ENCODE results near the gene TNIK.
A peak's percentile ranks its signal among the peaks of the same experiment; 100 is the strongest.

TNIK gene

GRCh38 chr3:171058058-171058457 is 402.1 kb downstream of the TNIK start:
- DNase-seq (ENCODE audit: low read depth in 4 of 4, low spot score in 1 of 4) = no peak

GRCh38 chr3:171057072-171057471 is 403.1 kb downstream of the TNIK start:
- DNase-seq (ENCODE audit: low read depth in 4 of 4, low spot score in 1 of 4) = no peak

- no peak for DNase-seq (ENCODE audit: low read depth in 4 of 4, low spot score in 1 of 4)
These were observed 403.7 kb downstream of the TNIK start for GRCh38 chr3:171056528-171056927.

GRCh38 chr3:171055336-171056178 is 404.6 kb downstream of the TNIK start:
- no peak for DNase-seq (ENCODE audit: low read depth in 4 of 4, low spot score in 1 of 4)

GRCh38 chr3:171054921-171055320 is 405.3 kb downstream of the TNIK start:
- DNase-seq (ENCODE audit: low read depth in 4 of 4, low spot score in 1 of 4) = no peak

- no peak for DNase-seq (ENCODE audit: low read depth in 4 of 4, low spot score in 1 of 4)
These were observed 406.0 kb downstream of the TNIK start for GRCh38 chr3:171054231-171054630.

GRCh38 chr3:171049861-171050444 is 410.3 kb downstream of the TNIK start:
- peak in 1 of 4 experiments; percentile 7 for DNase-seq (ENCODE audit: low read depth in 4 of 4, low spot score in 1 of 4)

GRCh38 chr3:171046760-171047159 is 413.4 kb downstream of the TNIK start:
- DNase-seq (ENCODE audit: low read depth in 4 of 4, low spot score in 1 of 4) = no peak

GRCh38 chr3:171044835-171045793 is 415.1 kb downstream of the TNIK start:
- no peak for DNase-seq (ENCODE audit: low read depth in 4 of 4, low spot score in 1 of 4)

GRCh38 chr3:171044384-171044783 is 415.8 kb downstream of the TNIK start:
- no peak for DNase-seq (ENCODE audit: low read depth in 4 of 4, low spot score in 1 of 4)

- no peak for DNase-seq (ENCODE audit: low read depth in 4 of 4, low spot score in 1 of 4)
These were observed 420.5 kb downstream of the TNIK start for GRCh38 chr3:171039674-171040073.

GRCh38 chr3:171038342-171038741 is 421.9 kb downstream of the TNIK start:
- no peak for DNase-seq (ENCODE audit: low read depth in 4 of 4, low spot score in 1 of 4)

- DNase-seq (ENCODE audit: low read depth in 4 of 4, low spot score in 1 of 4) = no peak
These were observed 431.4 kb downstream of the TNIK start for GRCh38 chr3:171028779-171029232.

GRCh38 chr3:171028025-171028778 is 432.0 kb downstream of the TNIK start:
- DNase-seq (ENCODE audit: low read depth in 4 of 4, low spot score in 1 of 4) = peak in 3 of 4 experiments; percentile 9 to 39 (median 14)

GRCh38 chr3:171026597-171027293 is 433.5 kb downstream of the TNIK start, which contains the start of gene SLC2A2:
SLC2A2 (minus strand) TSS chr3:171026720; CDS start chr3:171026670, 50 bp downstream.
- DNase-seq (ENCODE audit: low read depth in 4 of 4, low spot score in 1 of 4) = no peak

GRCh38 chr3:171023566-171023965 is 436.6 kb downstream of the TNIK start:
- DNase-seq (ENCODE audit: low read depth in 4 of 4, low spot score in 1 of 4) = no peak

GRCh38 chr3:171021377-171021776 is 438.8 kb downstream of the TNIK start:
- DNase-seq (ENCODE audit: low read depth in 4 of 4, low spot score in 1 of 4) = no peak

GRCh38 chr3:171018156-171018935 is 441.9 kb downstream of the TNIK start:
- DNase-seq (ENCODE audit: low read depth in 4 of 4, low spot score in 1 of 4) = no peak

Data from stimulated activated CD4-positive, alpha-beta T cell treated with anti-CD3 and anti-CD28 coated beads, Interleukin-1b, Interleukin-23, amount 100 ng/mL, for 24 hours (primary cell).